CD4-positive, alpha-beta T cell (primary cell): ENCODE measurements around the gene DUSP28. TPM values are rescaled to one million over a fixed set of nuclear protein-coding genes. Genes with fewer than 3 reads are reported as not detected.
"Not testable (repeated sequence)": the region's sequence is repeated elsewhere in the genome, so short reads cannot be mapped to it uniquely, and the experiment has no call there.

ENCODE experiments used
- ATAC-seq: fragments of 200-7000 bp; cut with Tn5 transposase; one replicate; pipeline ENCODE4 v1.10.0; 2022; ENCODE audit warnings: mild to moderate bottlenecking; ENCODE audit not compliant: poor library complexity
- CTCF ChIA-PET: fragments of 350-600 bp; sonication (Branson Sonifier 250); formaldehyde crosslinking; loops from one replicate; lab custom pipeline; 2021; ENCODE audit warnings: antibody characterized with exemption, inconsistent platforms; lab: Charles Lee
- POLR2A ChIA-PET: fragments of 350-600 bp; sonication (Branson Sonifier 250); formaldehyde crosslinking; loops from one replicate; lab custom pipeline; 2021; ENCODE audit warnings: antibody characterized with exemption, inconsistent platforms; lab: Charles Lee
- DNase-seq, 14 experiments: peaks; one replicate each; pipeline ENCODE4 v3.0.0-alpha.2; 2013 to 2020; ENCODE audit warnings: mixed read lengths in 2 of 14
- H3K27ac ChIP-seq, 2 donors: one replicate each; pipeline versions ENCODE4 v1.5.1 to v1.7.0; 2013; ENCODE audit warnings: low read length in 2 of 2, low read depth in 1 of 2, mild to moderate bottlenecking in 1 of 2
- H3K27me3 ChIP-seq, 2 experiments: 1 replicate in 1 of 2; 2 replicates in 1 of 2; pipeline versions ENCODE4 v1.6.1 to v1.7.0; 2013; ENCODE audit warnings: low read length in 2 of 2, control low read depth in 1 of 2, mild to moderate bottlenecking in 1 of 2, moderate library complexity in 1 of 2; ENCODE audit not compliant: insufficient read depth in 2 of 2, control insufficient read depth in 1 of 2
- H3K36me3 ChIP-seq: one replicate; pipeline ENCODE4 v1.6.1; 2013; ENCODE audit warnings: low read length, control low read depth; ENCODE audit not compliant: insufficient read depth
- H3K4me1 ChIP-seq: one replicate; pipeline ENCODE4 v1.6.1; 2013; ENCODE audit warnings: low read length, control low read depth; ENCODE audit not compliant: insufficient read depth
- H3K4me3 ChIP-seq: one replicate; pipeline ENCODE4 v1.5.1; 2013; ENCODE audit warnings: mild to moderate bottlenecking, low read length, moderate library complexity
- H3K9me3 ChIP-seq, 2 experiments: 1 replicate in 1 of 2; 2 replicates in 1 of 2; pipeline versions ENCODE4 v1.6.1 to v1.7.0; 2013; ENCODE audit warnings: low read length in 2 of 2, mild to moderate bottlenecking in 2 of 2, control low read depth in 1 of 2, moderate library complexity in 1 of 2; ENCODE audit not compliant: control insufficient read depth in 1 of 2, insufficient read depth in 1 of 2
- H3K27ac Mint-ChIP-seq: one replicate; pipeline ENCODE4 v1.8.0; 2020; ENCODE audit warnings: mixed read lengths
- H3K27me3 Mint-ChIP-seq: one replicate; pipeline ENCODE4 v1.8.0; 2021; ENCODE audit warnings: mixed read lengths
- H3K36me3 Mint-ChIP-seq: one replicate; pipeline ENCODE4 v1.8.0; 2021; ENCODE audit warnings: low read depth, mixed read lengths
- H3K4me1 Mint-ChIP-seq: one replicate; pipeline ENCODE4 v1.8.0; 2021; ENCODE audit warnings: low read depth, mixed read lengths
- H3K4me3 Mint-ChIP-seq: one replicate; pipeline ENCODE4 v1.8.0; 2020; ENCODE audit warnings: mild to moderate bottlenecking, mixed read lengths
- H3K9me3 Mint-ChIP-seq: one replicate; pipeline ENCODE4 v1.8.0; 2020; ENCODE audit warnings: mixed read lengths
- intact Hi-C, 2 experiments: fragments of 100-400 bp; cut with DNase I in 1 of 2; cut with micrococcal nuclease in 1 of 2; formaldehyde crosslinking; loops; one replicate each; pipeline versions ENCODE4 v1.15.1 to v1.9.0; 2023 to 2025; cut with DNase I, micrococcal nuclease
- total RNA-seq, 174 experiments: library from RNA in 2 of 174; stranded (reverse) in 2 of 174; gene quantifications; one replicate each; pipeline ENCODE4 v1.2.3 and lab custom pipeline; 2021 to 2026
- TF ChIP-seq, protein P1 (sequence below): fragments of 200-600 bp; IDR thresholded peaks from one replicate; pipeline ENCODE4 v1.8.0; 2022; ENCODE audit warnings: antibody characterized with exemption, mild to moderate bottlenecking

Gene DUSP28
- total RNA-seq, 2 experiments from 2014 or later, result 18.3 to 18.9 TPM

DNA sequence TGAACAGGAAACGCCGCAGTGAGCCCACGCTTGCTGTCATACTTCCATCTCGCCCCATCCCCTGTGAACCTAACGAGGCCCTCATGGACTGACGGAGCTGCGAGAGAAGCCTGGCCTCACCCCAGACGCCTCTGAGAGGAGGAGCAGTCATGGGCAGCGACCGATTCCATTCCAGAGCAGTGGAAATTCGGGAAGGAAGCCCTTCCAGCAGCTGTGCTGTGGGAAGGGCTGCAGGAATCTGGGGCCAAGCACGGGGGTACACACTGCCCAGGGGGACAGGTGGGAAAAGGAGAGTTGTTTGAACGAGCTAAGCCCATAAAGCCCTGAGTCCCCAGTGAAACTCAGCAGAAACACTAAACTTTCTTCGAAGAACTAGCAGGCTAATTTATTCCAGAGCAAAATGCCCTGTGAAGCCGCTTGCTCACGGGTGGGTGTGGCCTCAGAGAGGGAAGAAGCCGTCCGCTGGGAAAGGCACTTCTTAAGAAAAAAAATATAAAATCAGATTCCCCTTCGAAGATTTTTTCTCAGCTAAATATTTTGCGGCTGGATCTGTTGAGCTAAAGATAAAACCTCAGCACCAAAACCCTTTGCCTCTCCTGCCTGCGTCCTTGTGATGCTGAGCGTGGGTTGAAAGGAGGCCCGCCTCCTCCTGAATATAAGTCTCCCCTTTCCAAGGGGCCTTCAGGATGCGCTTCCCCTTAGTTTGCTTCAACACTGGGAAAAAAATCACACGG is 40.6 kb upstream of the DUSP28 start:
- no peaks in the 10 kb centered on the region for H3K27me3 Mint-ChIP-seq
- DNase-seq (no peak), ATAC-seq (no peak)
- H3K27ac Mint-ChIP-seq, result no peak overlapping the region
- Histone ChIP-seq H3K27me3 (no peaks in the 10 kb centered on the region), H3K4me3 (no peak overlapping the region), H3K27ac (no peak overlapping the region), H3K9me3 (peaks cover 0 to 15% of the 10 kb centered on the region in 2 experiments), H3K4me1 (peaks cover 3% of the 10 kb centered on the region), H3K36me3 (peaks cover 28% of the 10 kb centered on the region)
- no peak overlapping the region for H3K4me3 Mint-ChIP-seq
- intact Hi-C loops, result loop anchor here (10.0 kb wide), 3 partner anchors 45 to 215 kb away; partner anchors contain the start of genes DUSP28 (in 1 of the 2) and RNPEPL1 (in 1 of the 2)
- ChIA-PET CTCF (interaction anchor here (0.6 kb wide), 1 partner anchor 1037 kb away, joined by 3 read pairs; no protein-coding TSS in a partner anchor), POLR2A (no interaction called here)
- H3K9me3 Mint-ChIP-seq, result no peaks in the 10 kb centered on the region
- TF ChIP-seq, protein P1, sequence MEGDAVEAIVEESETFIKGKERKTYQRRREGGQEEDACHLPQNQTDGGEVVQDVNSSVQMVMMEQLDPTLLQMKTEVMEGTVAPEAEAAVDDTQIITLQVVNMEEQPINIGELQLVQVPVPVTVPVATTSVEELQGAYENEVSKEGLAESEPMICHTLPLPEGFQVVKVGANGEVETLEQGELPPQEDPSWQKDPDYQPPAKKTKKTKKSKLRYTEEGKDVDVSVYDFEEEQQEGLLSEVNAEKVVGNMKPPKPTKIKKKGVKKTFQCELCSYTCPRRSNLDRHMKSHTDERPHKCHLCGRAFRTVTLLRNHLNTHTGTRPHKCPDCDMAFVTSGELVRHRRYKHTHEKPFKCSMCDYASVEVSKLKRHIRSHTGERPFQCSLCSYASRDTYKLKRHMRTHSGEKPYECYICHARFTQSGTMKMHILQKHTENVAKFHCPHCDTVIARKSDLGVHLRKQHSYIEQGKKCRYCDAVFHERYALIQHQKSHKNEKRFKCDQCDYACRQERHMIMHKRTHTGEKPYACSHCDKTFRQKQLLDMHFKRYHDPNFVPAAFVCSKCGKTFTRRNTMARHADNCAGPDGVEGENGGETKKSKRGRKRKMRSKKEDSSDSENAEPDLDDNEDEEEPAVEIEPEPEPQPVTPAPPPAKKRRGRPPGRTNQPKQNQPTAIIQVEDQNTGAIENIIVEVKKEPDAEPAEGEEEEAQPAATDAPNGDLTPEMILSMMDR, result no peak
- no peaks in the 10 kb centered on the region for H3K4me1 Mint-ChIP-seq
- H3K36me3 Mint-ChIP-seq, result peaks cover 23% of the 10 kb centered on the region

DNA sequence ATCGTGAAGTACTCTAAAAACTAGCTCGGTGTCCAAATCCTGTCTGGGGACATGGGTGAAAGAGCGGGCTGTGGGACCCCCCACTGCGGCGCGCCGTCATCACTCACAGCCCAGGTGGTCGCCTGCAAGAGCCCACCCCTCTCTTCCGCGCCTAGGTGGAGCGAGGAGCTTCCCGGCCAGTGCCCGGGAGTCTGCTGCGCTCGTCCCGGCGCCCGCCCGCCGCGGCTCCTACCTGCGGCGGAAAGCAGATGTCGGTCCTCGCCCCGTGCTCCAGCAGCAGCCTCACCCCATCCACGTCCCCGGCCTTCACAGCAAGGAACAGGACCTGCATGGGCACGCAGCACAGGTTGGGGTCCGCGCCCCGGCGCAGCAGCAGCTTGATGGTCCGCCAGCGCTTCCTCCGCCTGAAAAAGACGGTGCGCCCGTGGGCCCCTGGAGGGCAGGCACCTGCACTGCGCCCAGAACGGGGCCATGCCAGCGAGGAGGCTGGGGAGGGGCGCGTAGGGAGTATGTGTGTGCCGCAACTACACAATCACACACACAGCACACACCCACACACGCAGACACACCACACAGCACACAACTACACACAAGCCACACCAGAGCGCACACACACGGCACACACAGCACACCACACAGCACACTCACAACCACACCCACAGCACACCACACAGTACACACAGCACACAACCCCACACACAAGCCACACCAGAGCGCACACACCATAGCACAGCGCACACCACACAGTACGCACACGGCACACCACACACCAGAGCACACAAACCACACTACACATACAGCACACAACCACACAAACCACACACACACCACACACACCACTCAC is 39.8 kb upstream of the DUSP28 start:
- no peak for ATAC-seq
- H3K4me3 ChIP-seq, result no peak overlapping the region
- H3K4me1 Mint-ChIP-seq, result no peaks in the 10 kb centered on the region
- H3K9me3 ChIP-seq, result peaks cover 6 to 19% of the 10 kb centered on the region in 2 experiments
- ChIA-PET POLR2A (no interaction called here), CTCF (interaction anchor here (0.6 kb wide), 1 partner anchor 1036 kb away, joined by 3 read pairs; no protein-coding TSS in a partner anchor)
- intact Hi-C loops, result no loop called here
- peak in 1 of 14 experiments; percentile 15 for DNase-seq
- no peak overlapping the region for H3K27ac Mint-ChIP-seq
- H3K4me3 Mint-ChIP-seq, result no peak overlapping the region
- H3K27me3 ChIP-seq, result no peaks in the 10 kb centered on the region
- TF ChIP-seq, protein P1, result no peak
- no peaks in the 10 kb centered on the region for H3K9me3 Mint-ChIP-seq
- H3K4me1 ChIP-seq, result no peaks in the 10 kb centered on the region
- no peaks in the 10 kb centered on the region for H3K27me3 Mint-ChIP-seq
- H3K36me3 ChIP-seq, result peaks cover 36% of the 10 kb centered on the region
- H3K36me3 Mint-ChIP-seq, result peaks cover 31% of the 10 kb centered on the region
- no peak overlapping the region for H3K27ac ChIP-seq

DNA sequence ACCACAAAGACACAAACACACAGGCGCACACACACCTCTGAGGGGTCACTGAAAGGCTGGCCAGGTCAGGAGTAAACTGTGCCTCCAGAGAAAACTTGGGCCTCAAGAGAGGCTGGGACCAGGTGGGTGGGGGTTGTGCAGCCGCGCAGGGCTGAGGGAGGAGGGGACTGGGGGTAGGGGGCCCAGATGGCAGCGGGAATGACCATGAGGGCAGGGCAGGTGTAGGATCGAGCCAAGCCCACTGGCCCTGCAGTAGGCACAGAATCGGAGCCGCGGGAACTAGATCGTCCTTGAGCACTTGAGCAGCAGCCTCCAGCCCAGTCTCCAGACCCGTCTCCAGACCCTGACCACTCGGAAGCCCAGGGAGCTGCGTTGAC is 39.2 kb upstream of the DUSP28 start:
- no peaks in the 10 kb centered on the region for H3K27me3 Mint-ChIP-seq
- H3K9me3 Mint-ChIP-seq, result no peaks in the 10 kb centered on the region
- ATAC-seq (no peak), DNase-seq (peak in 1 of 14 experiments; percentile 19)
- TF ChIP-seq, protein P1, result no peak
- peaks cover 9 to 25% of the 10 kb centered on the region in 2 experiments for H3K9me3 ChIP-seq
- no peaks in the 10 kb centered on the region for H3K4me1 ChIP-seq
- no peaks in the 10 kb centered on the region for H3K4me1 Mint-ChIP-seq
- H3K27me3 ChIP-seq, result no peaks in the 10 kb centered on the region
- ChIA-PET CTCF (no interaction called here), POLR2A (no interaction called here)
- H3K27ac ChIP-seq, result no peak overlapping the region
- H3K36me3 ChIP-seq, result peaks cover 42% of the 10 kb centered on the region
- no peak overlapping the region for H3K27ac Mint-ChIP-seq
- intact Hi-C loops, result no loop called here
- H3K36me3 Mint-ChIP-seq, result peaks cover 35% of the 10 kb centered on the region
- H3K4me3 ChIP-seq, result no peak overlapping the region
- no peak overlapping the region for H3K4me3 Mint-ChIP-seq

DNA sequence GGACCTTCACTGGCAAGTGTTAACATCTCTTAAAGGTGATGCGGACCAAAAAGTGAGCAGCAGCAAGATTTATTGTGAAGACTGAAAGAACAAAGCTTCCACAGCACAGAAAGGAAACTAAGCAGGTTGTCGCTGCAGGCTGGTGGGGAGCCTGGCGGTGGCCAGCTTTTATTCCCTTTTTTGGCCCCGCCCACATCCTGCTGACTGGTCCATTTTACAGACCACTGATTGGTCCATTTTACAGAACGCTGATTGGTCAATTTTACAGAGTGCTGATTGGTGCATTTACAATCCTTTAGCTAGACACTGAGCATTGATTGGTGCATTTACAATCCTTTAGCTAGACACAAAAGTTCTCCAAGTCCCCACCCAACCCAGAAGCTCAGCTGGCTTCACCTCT is 38.3 kb upstream of the DUSP28 start:
- DNase-seq, result peak in 1 of 14 experiments; percentile 10
- not testable (repeated sequence) for H3K9me3 Mint-ChIP-seq, H3K27me3 Mint-ChIP-seq

More for the DNA sequence above, 38.3 kb upstream of the DUSP28 start:
- CTCF ChIA-PET, H3K27ac ChIP-seq, POLR2A ChIA-PET, ATAC-seq, H3K4me3 ChIP-seq, H3K27ac Mint-ChIP-seq, H3K27me3 ChIP-seq, intact Hi-C loops, H3K4me1 ChIP-seq, H3K4me3 Mint-ChIP-seq, H3K4me1 Mint-ChIP-seq: not testable (repeated sequence)
- H3K36me3 Mint-ChIP-seq, result peaks cover 41% of the 10 kb centered on the region
- Histone ChIP-seq H3K36me3 (peaks cover 45% of the 10 kb centered on the region), H3K9me3 (peaks cover 9 to 31% of the 10 kb centered on the region in 2 experiments)
